Left lung (tissue), 10 donors: Measurements from ENCODE around the gene PEX6. TPM values are rescaled to one million over a fixed set of nuclear protein-coding genes. Genes with fewer than 3 reads are reported as not detected.

Source experiments
- ATAC-seq: fragments of 200-7000 bp; cut with Tn5 transposase; one replicate; pipeline ENCODE4 v1.9.1; 2020; ENCODE audit warnings: moderate library complexity
- DNase-seq, 4 donors: peaks; one replicate each; pipeline ENCODE4 v3.0.0-alpha.2; 2013 to 2020
- H3K27ac ChIP-seq, 2 donors: fragments of 200-600 bp; sonication (generic) in 1 of 2; one replicate each; pipeline versions ENCODE4 v1.5.0 to v1.8.0; 2020 to 2021
- H3K27me3 ChIP-seq, 2 donors: fragments of 200-600 bp; sonication (generic) in 1 of 2; one replicate each; pipeline versions ENCODE4 v1.5.0 to v1.8.0; 2020 to 2021
- H3K36me3 ChIP-seq, 2 donors: fragments of 200-600 bp; sonication (generic) in 1 of 2; one replicate each; pipeline versions ENCODE4 v1.5.0 to v1.8.0; 2020 to 2021
- H3K4me1 ChIP-seq, 2 donors: fragments of 200-600 bp; one replicate each; pipeline ENCODE4 v1.8.0; 2021
- H3K4me3 ChIP-seq, 2 donors: fragments of 200-600 bp; sonication (generic) in 1 of 2; one replicate each; pipeline versions ENCODE4 v1.5.0 to v1.8.0; 2020 to 2021; ENCODE audit warnings: mild to moderate bottlenecking in 1 of 2
- H3K9me3 ChIP-seq, 2 donors: fragments of 200-600 bp; sonication (generic) in 1 of 2; one replicate each; pipeline versions ENCODE4 v1.5.0 to v1.8.0; 2020 to 2021
- intact Hi-C, 2 donors: fragments of 100-400 bp; cut with DNase I; formaldehyde crosslinking; loops; one replicate each; pipeline versions ENCODE4 v1.11.2 to v1.14.2; 2022
- polyA plus RNA-seq, 6 donors: library from polyadenylated mRNA; unstranded; fragments of 120-200 nt; gene quantifications; one replicate each; pipeline ENCODE4 v1.2.1, GENCODE V29; 2013; ENCODE audit not compliant: insufficient read length in 6 of 6
- total RNA-seq, 2 donors: library from RNA; stranded (reverse); fragmentation: NEBNext Ultra II Directional; extraction: Animal tissue kit (Norgen Biotek cat#: 25700); gene quantifications; one replicate each; pipeline ENCODE4 v1.2.1, GENCODE V29; 2021
- TF ChIP-seq, protein P1 (sequence below), 2 donors: fragments of 200-600 bp; sonication (generic) in 1 of 2; IDR thresholded peaks; one replicate each; pipeline versions ENCODE4 v1.5.0 to v1.8.0; 2021; ENCODE audit warnings: antibody characterized with exemption in 2 of 2
- donor health status: DM: no; HTN: yes; CAD: no.
- donor health status: DM: no; HTN: no; CAD: no.

PEX6 gene
- total and polyA plus RNA-seq, 8 donors, result 15.2 to 27.1 (median 21.5) TPM

DNA sequence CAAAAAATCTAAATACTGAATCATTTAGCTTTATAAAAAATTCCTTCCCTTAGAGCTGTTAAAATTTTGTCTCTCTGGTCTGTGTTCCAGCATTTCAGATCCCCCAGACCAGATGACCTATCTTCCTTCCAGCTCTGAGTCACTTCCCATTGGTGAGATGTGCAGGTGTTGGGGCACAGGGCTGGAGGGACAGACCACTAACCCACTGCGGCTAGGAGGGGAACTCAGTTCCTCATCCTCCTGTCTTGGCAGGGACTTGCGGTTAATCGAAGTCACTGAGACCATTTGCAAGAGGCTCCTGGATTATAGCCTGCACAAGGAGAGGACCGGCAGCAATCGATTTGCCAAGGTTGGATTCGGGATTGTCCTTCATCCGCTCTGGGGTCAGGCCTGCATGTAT is 43.7 kb downstream of the PEX6 start:
- peaks cover 14 to 56% of the 10 kb centered on the region in 2 donors for H3K4me1 ChIP-seq
- DNase-seq, result peak in 1 of 4 donors; percentile 9
- ATAC-seq, result no peak
- TF ChIP-seq, protein P1, sequence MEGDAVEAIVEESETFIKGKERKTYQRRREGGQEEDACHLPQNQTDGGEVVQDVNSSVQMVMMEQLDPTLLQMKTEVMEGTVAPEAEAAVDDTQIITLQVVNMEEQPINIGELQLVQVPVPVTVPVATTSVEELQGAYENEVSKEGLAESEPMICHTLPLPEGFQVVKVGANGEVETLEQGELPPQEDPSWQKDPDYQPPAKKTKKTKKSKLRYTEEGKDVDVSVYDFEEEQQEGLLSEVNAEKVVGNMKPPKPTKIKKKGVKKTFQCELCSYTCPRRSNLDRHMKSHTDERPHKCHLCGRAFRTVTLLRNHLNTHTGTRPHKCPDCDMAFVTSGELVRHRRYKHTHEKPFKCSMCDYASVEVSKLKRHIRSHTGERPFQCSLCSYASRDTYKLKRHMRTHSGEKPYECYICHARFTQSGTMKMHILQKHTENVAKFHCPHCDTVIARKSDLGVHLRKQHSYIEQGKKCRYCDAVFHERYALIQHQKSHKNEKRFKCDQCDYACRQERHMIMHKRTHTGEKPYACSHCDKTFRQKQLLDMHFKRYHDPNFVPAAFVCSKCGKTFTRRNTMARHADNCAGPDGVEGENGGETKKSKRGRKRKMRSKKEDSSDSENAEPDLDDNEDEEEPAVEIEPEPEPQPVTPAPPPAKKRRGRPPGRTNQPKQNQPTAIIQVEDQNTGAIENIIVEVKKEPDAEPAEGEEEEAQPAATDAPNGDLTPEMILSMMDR (IDR thresholded peaks at IDR 0.05), result no peak
- peak overlapping the region in 1 of 2 donors; percentile 13 for H3K27ac ChIP-seq
- peaks cover 0 to 68% of the 10 kb centered on the region in 2 donors for H3K36me3 ChIP-seq
- no peak overlapping the region for H3K4me3 ChIP-seq
- H3K9me3 ChIP-seq, result no peaks in the 10 kb centered on the region
- no peaks in the 10 kb centered on the region for H3K27me3 ChIP-seq
- intact Hi-C loops, result no loop called here

DNA sequence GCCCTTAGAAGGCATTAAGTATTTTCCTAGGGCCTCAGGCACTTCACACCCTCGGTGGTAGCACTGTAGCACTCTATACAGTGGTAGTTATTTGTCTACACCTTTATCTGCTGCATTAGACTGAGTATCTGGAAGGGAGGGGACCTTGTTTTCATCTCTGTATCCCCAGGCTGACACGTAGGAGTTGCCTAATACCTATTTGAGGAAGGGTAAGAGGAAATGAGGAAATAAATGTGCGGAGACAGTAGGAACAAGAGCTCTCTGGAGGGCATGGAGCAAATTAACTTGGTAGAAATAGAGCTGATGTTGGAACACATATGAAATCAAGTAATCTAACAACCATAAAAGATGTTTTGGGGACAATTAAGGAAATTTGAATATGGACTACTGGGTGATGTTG is 45.8 kb downstream of the PEX6 start:
- intact Hi-C loops, result no loop called here
- Histone ChIP-seq H3K9me3 (no peaks in the 10 kb centered on the region), H3K27ac (peak overlapping the region in 1 of 2 donors; percentile 98), H3K4me3 (peak overlapping the region in 1 of 2 donors; percentile 80), H3K27me3 (no peaks in the 10 kb centered on the region), H3K36me3 (peaks cover 0 to 47% of the 10 kb centered on the region in 2 donors), H3K4me1 (peaks cover 21 to 68% of the 10 kb centered on the region in 2 donors)
- TF ChIP-seq, protein P1 (IDR thresholded peaks at IDR 0.05), result no peak
- ATAC-seq, result no peak
- DNase-seq, result no peak

DNA sequence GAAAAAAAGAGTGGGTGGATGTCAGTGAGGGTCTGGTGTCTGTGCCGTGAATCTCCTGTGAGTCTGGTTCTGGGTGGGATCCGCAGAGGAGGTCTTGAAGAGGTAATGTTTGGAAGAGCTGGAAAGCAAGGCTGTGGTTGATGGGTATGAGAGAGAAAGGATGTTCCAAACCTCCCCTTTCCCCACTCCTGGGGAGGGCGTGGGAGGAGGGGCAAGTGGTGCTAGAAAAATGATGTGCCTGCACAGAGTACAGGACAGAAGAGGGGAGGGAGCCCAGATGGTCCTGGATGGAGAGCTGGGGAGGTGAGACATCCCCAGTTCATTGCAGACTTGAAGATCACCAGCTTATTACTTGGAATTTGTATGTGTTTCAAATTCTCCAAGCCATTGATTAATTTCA is 46.6 kb downstream of the PEX6 start:
- Histone ChIP-seq H3K9me3 (no peaks in the 10 kb centered on the region), H3K36me3 (peaks cover 0 to 39% of the 10 kb centered on the region in 2 donors), H3K4me1 (peaks cover 21 to 76% of the 10 kb centered on the region in 2 donors), H3K27me3 (no peaks in the 10 kb centered on the region), H3K27ac (peak overlapping the region in 1 of 2 donors; percentile 98), H3K4me3 (peak overlapping the region in 1 of 2 donors; percentile 80)
- ATAC-seq, result no peak
- TF ChIP-seq, protein P1 (IDR thresholded peaks at IDR 0.05), result no peak
- intact Hi-C loops, result no loop called here
- DNase-seq, result no peak

DNA sequence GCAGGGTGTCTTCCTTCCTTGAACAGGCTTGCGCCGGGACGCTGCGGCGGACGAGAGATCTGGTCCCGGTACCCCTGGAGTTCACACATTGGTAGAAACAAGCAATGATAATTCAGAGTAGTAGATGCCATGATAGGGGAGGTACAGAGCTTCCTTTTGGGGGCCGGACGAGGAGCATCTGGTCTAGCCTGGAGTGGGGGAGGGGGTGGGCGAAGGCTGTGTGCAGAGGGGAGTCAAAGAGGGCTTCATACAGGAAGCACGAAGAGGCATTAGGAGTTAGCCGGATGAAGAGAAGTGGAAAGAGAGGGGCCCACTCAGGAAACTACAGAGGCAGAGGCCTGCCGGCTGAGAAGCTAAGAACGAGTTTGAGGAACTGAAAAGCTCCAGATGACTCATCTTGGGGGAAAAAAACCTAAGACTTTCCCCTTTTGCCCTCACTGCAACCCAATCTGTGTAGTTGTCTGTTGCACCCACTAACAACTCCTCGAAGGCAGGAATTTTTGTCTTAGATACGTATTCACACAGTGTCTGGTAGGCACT is 49.1 kb downstream of the PEX6 start:
- intact Hi-C loops, result no loop called here

More for the DNA sequence above, 49.1 kb downstream of the PEX6 start:
- TF ChIP-seq, protein P1 (IDR thresholded peaks at IDR 0.05), result no peak
- Histone ChIP-seq H3K27me3 (peaks cover 0 to 8% of the 10 kb centered on the region in 2 donors), H3K4me3 (peak overlapping the region; percentile 80 to 96), H3K9me3 (no peaks in the 10 kb centered on the region), H3K27ac (peak overlapping the region; percentile 94 to 98), H3K36me3 (peaks cover 0 to 13% of the 10 kb centered on the region in 2 donors), H3K4me1 (peaks cover 21 to 65% of the 10 kb centered on the region in 2 donors)
- peak in 3 of 4 donors; percentile 54 to 71 (median 66) for DNase-seq
- peak; percentile 40 for ATAC-seq
